ENCODE results near the gene LRRK1. TPM values are rescaled to one million over a fixed set of nuclear protein-coding genes. Genes with fewer than 3 reads are reported as not detected.

Gene LRRK1
- polyA plus RNA-seq, 1 of the 3 experiments (the other 2 are of a cell fraction) = 6.9 TPM

GRCh38 chr15:101045236-101045646 lies 126.1 kb downstream of the LRRK1 start:
- no peaks in the 10 kb centered on the region for H3K9me2 ChIP-seq
- WGBS (ENCODE audit: low lambda C conversion rate) = 95% methylated on average over 13 of the region's 14 CpGs
- peaks cover 8% of the 10 kb centered on the region; the same call in 1 of the 2 replicates for H3K9me3 ChIP-seq
- TF ChIP-seq, protein P1, sequence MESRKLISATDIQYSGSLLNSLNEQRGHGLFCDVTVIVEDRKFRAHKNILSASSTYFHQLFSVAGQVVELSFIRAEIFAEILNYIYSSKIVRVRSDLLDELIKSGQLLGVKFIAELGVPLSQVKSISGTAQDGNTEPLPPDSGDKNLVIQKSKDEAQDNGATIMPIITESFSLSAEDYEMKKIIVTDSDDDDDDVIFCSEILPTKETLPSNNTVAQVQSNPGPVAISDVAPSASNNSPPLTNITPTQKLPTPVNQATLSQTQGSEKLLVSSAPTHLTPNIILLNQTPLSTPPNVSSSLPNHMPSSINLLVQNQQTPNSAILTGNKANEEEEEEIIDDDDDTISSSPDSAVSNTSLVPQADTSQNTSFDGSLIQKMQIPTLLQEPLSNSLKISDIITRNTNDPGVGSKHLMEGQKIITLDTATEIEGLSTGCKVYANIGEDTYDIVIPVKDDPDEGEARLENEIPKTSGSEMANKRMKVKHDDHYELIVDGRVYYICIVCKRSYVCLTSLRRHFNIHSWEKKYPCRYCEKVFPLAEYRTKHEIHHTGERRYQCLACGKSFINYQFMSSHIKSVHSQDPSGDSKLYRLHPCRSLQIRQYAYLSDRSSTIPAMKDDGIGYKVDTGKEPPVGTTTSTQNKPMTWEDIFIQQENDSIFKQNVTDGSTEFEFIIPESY (IDR thresholded peaks at IDR 0.05; ENCODE audit: borderline replicate concordance, low read depth) = no peak
- no peak for TF ChIP-seq EP300 (IDR thresholded peaks at IDR 0.05; ENCODE audit: borderline replicate concordance in 1 of 2, low read depth in 1 of 2, low read length in 1 of 2)
- TF ChIP-seq FOXM1 (IDR thresholded peaks at IDR 0.05; ENCODE audit: low read depth) = no peak
- TF ChIP-seq GABPA (IDR thresholded peaks at IDR 0.05; ENCODE audit: low read depth) = no peak
- TF ChIP-seq, protein P2, sequence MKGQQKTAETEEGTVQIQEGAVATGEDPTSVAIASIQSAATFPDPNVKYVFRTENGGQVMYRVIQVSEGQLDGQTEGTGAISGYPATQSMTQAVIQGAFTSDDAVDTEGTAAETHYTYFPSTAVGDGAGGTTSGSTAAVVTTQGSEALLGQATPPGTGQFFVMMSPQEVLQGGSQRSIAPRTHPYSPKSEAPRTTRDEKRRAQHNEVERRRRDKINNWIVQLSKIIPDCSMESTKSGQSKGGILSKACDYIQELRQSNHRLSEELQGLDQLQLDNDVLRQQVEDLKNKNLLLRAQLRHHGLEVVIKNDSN (IDR thresholded peaks at IDR 0.05; ENCODE audit: borderline replicate concordance, low read depth) = no peak
- TF ChIP-seq, protein P3, sequence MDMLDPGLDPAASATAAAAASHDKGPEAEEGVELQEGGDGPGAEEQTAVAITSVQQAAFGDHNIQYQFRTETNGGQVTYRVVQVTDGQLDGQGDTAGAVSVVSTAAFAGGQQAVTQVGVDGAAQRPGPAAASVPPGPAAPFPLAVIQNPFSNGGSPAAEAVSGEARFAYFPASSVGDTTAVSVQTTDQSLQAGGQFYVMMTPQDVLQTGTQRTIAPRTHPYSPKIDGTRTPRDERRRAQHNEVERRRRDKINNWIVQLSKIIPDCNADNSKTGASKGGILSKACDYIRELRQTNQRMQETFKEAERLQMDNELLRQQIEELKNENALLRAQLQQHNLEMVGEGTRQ (IDR thresholded peaks at IDR 0.05; ENCODE audit: borderline replicate concordance, low read depth, low read length) = no peak
- TF ChIP-seq POLR2AphosphoS5 (IDR thresholded peaks at IDR 0.05; ENCODE audit: low read depth, low read length) = no peak
- TF ChIP-seq TAF1 (IDR thresholded peaks at IDR 0.05; ENCODE audit: borderline replicate concordance, low read depth, low read length) = no peak
- TF ChIP-seq FOXJ3 (CRISPR knock-in tag; IDR thresholded peaks at IDR 0.05) = no peak
- no peak for TF ChIP-seq NRF1 (IDR thresholded peaks at IDR 0.05; ENCODE audit: low read depth, low read length)
- no peak for TF ChIP-seq EZH2phosphoT487 (IDR thresholded peaks at IDR 0.05; ENCODE audit: borderline replicate concordance, low read depth)
- TF ChIP-seq, protein P4, sequence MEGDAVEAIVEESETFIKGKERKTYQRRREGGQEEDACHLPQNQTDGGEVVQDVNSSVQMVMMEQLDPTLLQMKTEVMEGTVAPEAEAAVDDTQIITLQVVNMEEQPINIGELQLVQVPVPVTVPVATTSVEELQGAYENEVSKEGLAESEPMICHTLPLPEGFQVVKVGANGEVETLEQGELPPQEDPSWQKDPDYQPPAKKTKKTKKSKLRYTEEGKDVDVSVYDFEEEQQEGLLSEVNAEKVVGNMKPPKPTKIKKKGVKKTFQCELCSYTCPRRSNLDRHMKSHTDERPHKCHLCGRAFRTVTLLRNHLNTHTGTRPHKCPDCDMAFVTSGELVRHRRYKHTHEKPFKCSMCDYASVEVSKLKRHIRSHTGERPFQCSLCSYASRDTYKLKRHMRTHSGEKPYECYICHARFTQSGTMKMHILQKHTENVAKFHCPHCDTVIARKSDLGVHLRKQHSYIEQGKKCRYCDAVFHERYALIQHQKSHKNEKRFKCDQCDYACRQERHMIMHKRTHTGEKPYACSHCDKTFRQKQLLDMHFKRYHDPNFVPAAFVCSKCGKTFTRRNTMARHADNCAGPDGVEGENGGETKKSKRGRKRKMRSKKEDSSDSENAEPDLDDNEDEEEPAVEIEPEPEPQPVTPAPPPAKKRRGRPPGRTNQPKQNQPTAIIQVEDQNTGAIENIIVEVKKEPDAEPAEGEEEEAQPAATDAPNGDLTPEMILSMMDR (IDR thresholded peaks at IDR 0.05) = no peak
- no peak for TF ChIP-seq TEAD4 (IDR thresholded peaks at IDR 0.05; ENCODE audit: borderline replicate concordance, insufficient read depth)
- no peak for TF ChIP-seq MEF2A (IDR thresholded peaks at IDR 0.05; ENCODE audit: borderline replicate concordance, low read depth)
- TF ChIP-seq RXRA (IDR thresholded peaks at IDR 0.05; ENCODE audit: borderline replicate concordance, low read depth) = no peak
- no peak for TF ChIP-seq ELF1 (IDR thresholded peaks at IDR 0.05)
- TF ChIP-seq REST (IDR thresholded peaks at IDR 0.05; ENCODE audit: low read depth, low read length) = no peak
- H3K36me3 ChIP-seq (replicated peaks in 1 of 2; ENCODE audit: control insufficient read depth in 1 of 2, insufficient read depth in 2 of 2, low read length in 1 of 2) = peaks cover 14% of the 10 kb centered on the region in 2 experiments
- H3F3A ChIP-seq (replicated peaks; ENCODE audit: insufficient read depth) = peaks cover 4% of the 10 kb centered on the region
- H3K4me2 ChIP-seq = no peak overlapping the region
- no peak for DNase-seq
- H3K4me1 ChIP-seq (ENCODE audit: control insufficient read depth in 1 of 2, insufficient read depth in 2 of 2, low read depth in 1 of 2, low read length in 1 of 2) = no peaks in the 10 kb centered on the region; a peak in 1 of 4 replicates
- H3K27me3 ChIP-seq (ENCODE audit: insufficient read depth) = no peaks in the 10 kb centered on the region
- ChIA-PET POLR2A (no interaction called here), CTCF (interaction anchor here (1.3 kb wide), 1 partner anchor 37 kb away, joined by 4 read pairs; no protein-coding TSS in a partner anchor)
- no peak overlapping the region for H2AFZ ChIP-seq (ENCODE audit: low read depth)
- H3K27ac ChIP-seq (ENCODE audit: low read depth in 2 of 2, low read length in 1 of 2) = no peak overlapping the region
- H3K9ac ChIP-seq = no peak overlapping the region
- H3K79me2 ChIP-seq (ENCODE audit: insufficient read depth) = no peaks in the 10 kb centered on the region
- H4K20me1 ChIP-seq (ENCODE audit: insufficient read depth) = no peaks in the 10 kb centered on the region
- no peak overlapping the region for H3K4me3 ChIP-seq (ENCODE audit: low read depth in 2 of 2, low read length in 1 of 2)
